NCI-H82 (cell line): ENCODE data around the gene ZNF423.

ENCODE experiments used
- DNase-seq: peaks from one replicate; lab custom pipeline; 2025; lab: John Stamatoyannopoulos, UW

The ZNF423 gene

DNA sequence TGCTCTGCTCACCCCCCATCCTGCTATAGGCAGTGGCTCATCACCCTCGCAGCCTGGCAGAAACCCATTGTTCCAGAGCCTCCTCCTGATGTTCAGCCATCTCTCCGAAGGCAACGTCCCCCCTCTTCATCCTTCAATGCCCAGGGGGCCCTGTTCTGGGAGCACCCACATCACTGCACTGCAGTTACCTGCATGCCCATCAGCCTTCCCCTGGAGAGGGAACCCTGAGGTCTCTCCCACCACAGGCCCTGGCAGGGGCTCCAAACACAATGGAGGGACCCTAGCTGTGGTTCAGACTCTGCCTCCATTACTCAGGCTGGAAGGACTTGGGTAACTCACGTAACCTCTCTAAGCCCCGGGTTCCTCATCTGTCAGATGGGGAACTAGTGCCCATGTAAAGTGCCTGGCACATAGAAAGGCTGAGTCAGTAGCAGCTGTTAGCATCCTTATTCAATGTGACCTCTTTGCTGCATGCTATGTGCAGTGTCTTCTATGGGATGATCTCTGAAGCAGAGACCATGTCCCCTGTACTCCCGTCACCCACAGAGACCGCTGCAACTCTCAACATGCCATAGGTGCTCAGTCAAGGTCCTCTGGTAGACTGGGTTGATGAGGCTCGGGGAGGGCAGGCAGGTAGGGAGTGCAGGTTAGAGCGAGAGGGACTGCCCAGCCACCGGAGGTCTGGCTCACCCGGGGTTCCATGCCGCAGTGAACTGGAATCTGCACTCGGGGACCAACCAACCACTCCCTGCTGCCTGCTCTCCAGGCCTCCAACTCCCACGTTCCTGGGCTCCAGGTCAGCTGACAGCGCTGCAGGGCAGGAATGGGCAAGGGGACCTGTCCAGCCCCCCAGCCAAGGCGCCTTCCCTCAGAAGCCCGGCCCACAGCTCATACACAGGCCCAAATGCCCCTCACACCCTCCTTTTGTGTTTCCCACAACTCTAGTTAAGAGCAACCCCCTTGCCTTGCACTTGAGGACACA, 233.2 kb downstream of the ZNF423 start:
- no peak for DNase-seq

- DNase-seq: no peak
Observed at GRCh38 chr16:49622084-49622390, 233.9 kb downstream of the ZNF423 start.

- DNase-seq: no peak
Observed at GRCh38 chr16:49621241-49622083, 234.4 kb downstream of the ZNF423 start.

DNA sequence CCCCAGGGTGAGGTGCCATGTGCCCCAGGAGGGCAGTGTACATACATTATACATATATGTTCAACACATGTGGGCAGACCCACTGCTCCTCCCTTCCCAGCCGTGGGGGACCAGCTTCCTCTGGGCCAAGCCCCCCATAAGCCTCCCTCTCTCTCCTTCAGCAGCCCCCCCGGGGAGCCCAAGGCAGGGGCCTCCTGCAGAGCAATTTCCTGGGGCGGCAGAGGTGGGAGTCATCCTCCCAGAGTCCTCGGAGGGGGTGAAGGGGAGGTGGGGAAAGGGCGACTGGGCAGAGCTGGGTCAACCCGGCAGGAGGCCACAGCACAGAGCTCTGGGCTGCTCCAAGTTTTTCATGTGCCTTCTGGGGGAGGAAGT, 235.1 kb downstream of the ZNF423 start:
- DNase-seq: no peak

- no peak for DNase-seq
Observed at GRCh38 chr16:49620158-49620868, 235.6 kb downstream of the ZNF423 start.

DNA sequence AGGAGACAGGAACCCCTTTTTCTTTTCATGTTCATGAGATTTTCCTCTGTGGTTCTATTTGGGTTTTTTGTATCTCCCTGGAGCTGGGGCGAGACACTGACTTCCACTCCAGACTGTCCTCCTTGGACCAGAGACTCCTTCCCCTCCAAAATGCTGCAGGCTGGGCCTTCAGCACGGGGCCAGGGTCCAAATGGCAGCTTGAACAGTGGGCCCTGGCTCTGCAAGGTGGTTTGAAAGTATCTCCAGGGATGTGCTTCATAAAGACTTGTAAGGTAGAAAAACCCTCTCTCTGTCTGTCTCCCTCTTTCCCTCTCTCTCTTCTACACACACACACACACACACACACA, 236.1 kb downstream of the ZNF423 start:
- no peak for DNase-seq

- DNase-seq: no peak
Observed at GRCh38 chr16:49618955-49619354, 237.0 kb downstream of the ZNF423 start.

- DNase-seq: no peak
Observed at GRCh38 chr16:49617710-49618330, 238.1 kb downstream of the ZNF423 start.

DNA sequence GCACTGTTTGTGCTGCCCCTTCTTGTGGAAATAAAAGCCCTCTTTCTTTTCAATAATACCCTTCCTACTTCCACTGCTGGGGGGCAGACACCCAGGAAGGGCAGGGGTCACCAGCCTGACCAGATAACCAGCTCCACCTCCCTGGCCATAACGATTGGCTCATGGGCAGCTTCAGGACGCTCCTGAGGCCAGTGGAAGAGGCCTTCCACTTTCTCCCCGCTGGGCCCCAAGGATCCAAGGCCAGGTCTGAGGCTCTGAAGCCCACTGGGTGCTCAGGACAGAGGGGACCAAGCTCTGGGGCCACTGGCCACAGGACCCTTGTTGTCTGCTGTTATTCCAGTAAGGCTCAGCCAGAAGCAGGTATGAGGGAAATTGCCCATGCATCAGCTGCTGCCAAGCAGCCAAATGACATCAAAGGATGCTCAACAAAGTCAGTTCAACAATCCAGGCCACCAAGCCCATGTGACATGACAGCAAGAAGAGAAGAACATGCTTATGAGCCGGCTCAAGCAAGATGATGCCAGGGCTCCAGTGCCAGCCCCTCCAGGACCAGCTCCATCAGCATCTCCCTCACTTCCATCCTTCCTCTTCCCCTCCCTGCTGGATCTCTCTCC, 238.8 kb downstream of the ZNF423 start:
- no peak for DNase-seq

DNA sequence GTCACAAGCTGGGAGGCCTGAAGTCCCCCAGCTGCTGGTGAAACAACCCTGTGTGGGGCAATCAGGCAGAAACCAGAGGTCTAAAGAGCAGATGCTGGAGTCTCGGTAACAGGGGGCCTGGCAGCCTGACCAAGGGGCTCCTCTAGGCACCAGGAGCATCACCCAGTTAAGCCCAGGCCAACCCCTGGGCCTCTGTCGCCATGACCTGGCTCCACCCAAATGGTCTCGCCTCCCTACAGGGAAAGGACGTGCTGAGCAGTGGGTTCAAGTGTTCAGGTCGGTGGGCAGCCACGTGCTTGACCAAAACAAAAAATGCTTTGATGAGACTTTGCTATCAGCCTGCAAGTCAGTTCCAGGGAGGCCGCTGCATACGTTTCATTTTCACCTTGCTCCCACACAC, 240.3 kb downstream of the ZNF423 start:
- DNase-seq: no peak

DNA sequence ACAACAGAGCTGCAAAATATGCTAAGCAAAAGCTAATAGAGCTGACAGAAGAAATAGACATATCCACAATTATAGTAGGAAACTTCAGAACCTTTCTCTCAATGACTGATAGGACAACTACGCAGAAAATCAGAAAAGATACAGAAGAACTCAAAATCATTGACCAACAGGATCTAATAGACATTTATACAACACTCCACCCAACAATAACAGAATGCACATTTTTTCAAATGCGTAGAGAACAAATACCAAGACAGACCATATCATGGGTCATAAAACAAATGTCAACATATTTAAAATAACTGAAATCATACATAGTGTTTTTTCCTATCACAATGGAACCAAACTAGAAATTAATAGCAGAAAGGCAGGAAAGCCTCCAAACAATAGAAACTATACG, 244.9 kb downstream of the ZNF423 start:
- no peak for DNase-seq

DNA sequence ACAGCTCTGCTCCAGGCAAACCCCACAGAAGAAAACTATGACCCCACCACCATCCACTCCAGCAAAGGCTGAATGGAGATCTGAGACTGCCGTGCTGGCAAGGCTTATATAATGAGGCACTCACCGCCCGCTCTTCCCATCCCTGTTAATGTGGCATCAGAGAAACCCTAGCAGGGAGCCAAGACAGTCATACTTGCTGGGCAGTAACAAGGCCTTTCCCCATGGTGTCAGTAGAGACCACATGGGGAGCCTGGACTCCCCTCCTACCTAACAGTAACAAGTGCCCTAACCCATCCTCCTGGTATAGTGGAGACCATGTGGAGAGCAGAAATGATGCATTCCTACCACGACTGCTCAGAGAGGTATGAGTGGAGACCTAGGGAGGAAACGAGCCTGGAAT, 247.1 kb downstream of the ZNF423 start:
- DNase-seq: peak; percentile 71

GRCh38 chr16:49608098-49608497, 247.8 kb downstream of the ZNF423 start:
- peak; percentile 5 for DNase-seq

GRCh38 chr16:49605536-49606254, 250.2 kb downstream of the ZNF423 start:
- DNase-seq: no peak

GRCh38 chr16:49604602-49605001, 251.3 kb downstream of the ZNF423 start:
- no peak for DNase-seq

DNA sequence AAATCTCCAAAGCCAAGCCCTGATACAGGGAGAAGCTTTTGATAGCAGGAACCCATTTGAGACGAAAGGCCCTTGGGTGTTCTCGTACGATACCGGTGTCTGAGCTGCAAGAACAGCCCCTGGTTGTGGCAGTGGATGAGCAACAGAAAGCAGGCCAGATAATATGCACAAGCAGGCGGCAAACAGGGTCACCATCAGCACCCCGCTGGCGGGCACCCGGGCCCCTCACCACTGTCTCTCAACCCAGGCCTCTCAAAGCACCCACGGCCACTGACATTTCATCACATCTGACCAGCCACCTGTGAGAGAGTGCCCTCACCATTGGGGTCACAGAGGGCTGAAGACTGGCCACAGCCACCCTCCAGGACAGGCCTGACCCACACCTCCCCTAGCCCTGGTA, 252.0 kb downstream of the ZNF423 start:
- DNase-seq: no peak

GRCh38 chr16:49602976-49603310, 253.0 kb downstream of the ZNF423 start:
- no peak for DNase-seq

DNA sequence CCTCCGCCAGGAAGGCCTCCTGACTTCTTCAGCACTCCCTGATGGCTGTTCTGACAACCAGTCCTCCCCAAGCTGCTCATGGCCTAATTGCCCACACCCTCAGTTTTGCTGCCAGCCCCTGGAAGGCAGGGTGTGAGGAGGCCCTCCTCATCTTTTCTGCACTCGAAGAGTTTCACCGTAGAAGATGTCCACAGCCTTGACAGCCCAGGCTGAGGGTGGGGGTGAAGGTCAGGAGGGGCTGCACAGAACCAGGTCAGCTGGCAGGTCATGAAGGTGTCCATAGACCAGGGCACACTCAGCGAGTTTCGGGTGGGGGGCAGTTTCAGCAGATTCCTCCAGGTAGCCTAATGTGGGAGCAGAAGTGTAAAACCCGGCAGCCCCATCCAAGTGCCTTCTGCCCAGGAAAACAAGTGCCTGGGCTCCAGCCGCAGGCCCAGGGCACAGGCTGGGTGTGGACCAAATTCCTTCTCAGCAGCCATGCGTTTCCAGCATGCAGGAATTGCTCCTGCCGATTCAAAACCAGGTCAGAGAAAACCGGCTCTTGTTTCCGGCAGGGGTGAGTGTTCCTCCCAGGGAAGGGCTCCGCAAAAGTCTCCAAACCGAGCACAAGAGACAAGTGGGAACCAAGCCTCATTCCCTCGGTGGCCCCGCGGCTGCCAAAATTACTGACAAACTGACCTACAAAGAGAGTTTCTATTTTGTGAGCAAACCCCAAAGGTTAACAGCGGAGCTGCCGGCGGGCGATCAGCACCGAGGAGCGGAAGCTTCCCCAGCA, 253.5 kb downstream of the ZNF423 start:
- DNase-seq: no peak

DNA sequence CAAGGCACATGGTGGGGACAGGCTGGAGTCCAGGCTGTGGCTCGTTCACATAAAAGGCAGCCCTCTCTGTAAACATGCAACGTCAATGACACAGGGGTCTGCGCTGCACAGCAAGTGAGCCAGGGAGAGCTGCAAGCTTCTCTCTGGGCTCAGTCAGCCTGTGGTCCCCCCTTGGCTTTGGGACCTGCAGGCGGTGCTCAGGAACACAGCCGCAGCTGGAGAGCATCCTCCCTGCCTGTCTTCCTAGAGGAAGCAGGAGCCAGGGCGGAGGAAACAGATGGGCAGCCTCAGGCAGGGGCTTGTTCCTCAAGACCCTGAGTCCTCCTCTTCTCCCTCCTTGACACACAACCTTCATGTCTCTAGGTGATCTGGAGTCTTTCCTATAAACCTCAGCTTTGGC, 254.3 kb downstream of the ZNF423 start:
- no peak for DNase-seq

- no peak for DNase-seq
Observed at GRCh38 chr16:49600976-49601375, 254.9 kb downstream of the ZNF423 start.
